Effector memory CD4-positive, alpha-beta T cell (primary cell): Measurements from ENCODE around the gene DDX52.
"Not testable (repeated sequence)": the region's sequence is repeated elsewhere in the genome, so short reads cannot be mapped to it uniquely, and the experiment has no call there.

Source experiments
- DNase-seq, 3 donors: peaks; one replicate each; pipeline ENCODE4 v3.0.0-alpha.2; 2020
- H3K27ac ChIP-seq: 2 replicates; pipeline ENCODE4 v1.7.0; 2013; ENCODE audit warnings: mild to moderate bottlenecking, low read length, moderate library complexity; ENCODE audit not compliant: insufficient read depth, poor library complexity, severe bottlenecking
- H3K27me3 ChIP-seq: replicated peaks from 2 replicates; pipeline ENCODE4 v1.7.0; 2013; ENCODE audit warnings: mild to moderate bottlenecking, low read length; ENCODE audit not compliant: insufficient read depth, control insufficient read depth, poor library complexity, severe bottlenecking
- H3K36me3 ChIP-seq: 2 replicates; pipeline ENCODE4 v1.7.0; 2013; ENCODE audit warnings: mild to moderate bottlenecking, low read length, moderate library complexity; ENCODE audit not compliant: control insufficient read depth, insufficient read depth
- H3K4me1 ChIP-seq: 2 replicates; pipeline ENCODE4 v1.7.0; 2013; ENCODE audit warnings: low read length, mild to moderate bottlenecking; ENCODE audit not compliant: control insufficient read depth, insufficient read depth, poor library complexity, severe bottlenecking
- H3K4me3 ChIP-seq: 2 replicates; pipeline ENCODE4 v1.7.0; 2013; ENCODE audit warnings: low read length, low read depth, mild to moderate bottlenecking; ENCODE audit not compliant: insufficient read depth, poor library complexity, severe bottlenecking
- H3K9me3 ChIP-seq: 2 replicates; pipeline ENCODE4 v1.7.0; 2013; ENCODE audit warnings: mild to moderate bottlenecking, low read length, moderate library complexity; ENCODE audit not compliant: control insufficient read depth

DDX52 gene

DNA sequence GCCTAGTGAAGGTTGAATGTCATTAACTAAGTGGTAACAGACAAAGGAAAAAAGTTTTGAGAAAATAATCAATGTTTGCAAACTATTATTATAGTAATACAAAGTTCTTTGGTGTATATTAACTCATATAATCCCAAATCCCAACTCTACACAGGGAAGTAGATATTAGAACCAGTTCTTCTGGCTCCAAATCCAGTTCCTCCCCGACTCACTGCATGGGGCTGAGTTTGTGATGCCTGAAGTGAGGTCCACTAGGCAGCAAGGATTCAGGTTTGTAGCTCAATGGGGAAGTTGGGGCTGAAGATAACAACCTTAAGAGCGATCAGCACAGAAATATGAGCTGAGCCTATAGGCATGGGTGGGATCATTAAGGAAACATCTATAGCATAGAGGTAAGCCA is 28.4 kb downstream of the DDX52 start:
- Histone ChIP-seq H3K9me3 (no peaks in the 10 kb centered on the region), H3K4me3 (no peak overlapping the region), H3K4me1 (no peaks in the 10 kb centered on the region), H3K36me3 (peaks cover 43% of the 10 kb centered on the region), H3K27me3 (no peaks in the 10 kb centered on the region), H3K27ac (no peak overlapping the region)
- DNase-seq: no peak

DNA sequence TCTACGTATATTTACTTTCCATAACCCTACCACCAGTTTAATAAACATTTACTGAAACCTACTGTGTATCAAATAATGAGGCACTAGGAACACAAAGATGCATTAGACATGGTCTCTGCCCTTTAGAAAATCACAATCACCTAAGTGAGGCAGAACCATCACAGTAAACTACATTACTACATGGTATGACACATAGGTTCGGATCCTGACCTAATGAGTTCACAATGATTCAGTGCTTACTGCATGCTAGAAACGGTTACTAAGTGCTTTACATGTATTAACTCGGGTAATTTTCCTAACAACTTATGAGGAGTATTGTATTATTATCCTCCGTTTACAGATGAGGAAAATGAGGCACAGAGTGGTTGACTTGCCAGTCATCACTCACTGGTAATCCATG is 28.9 kb downstream of the DDX52 start:
- DNase-seq: no peak
- H3K9me3 ChIP-seq: no peaks in the 10 kb centered on the region
- H3K4me1 ChIP-seq: no peaks in the 10 kb centered on the region
- H3K27me3 ChIP-seq: no peaks in the 10 kb centered on the region
- H3K4me3 ChIP-seq: no peak overlapping the region
- H3K36me3 ChIP-seq: peaks cover 40% of the 10 kb centered on the region
- H3K27ac ChIP-seq: no peak overlapping the region

DNA sequence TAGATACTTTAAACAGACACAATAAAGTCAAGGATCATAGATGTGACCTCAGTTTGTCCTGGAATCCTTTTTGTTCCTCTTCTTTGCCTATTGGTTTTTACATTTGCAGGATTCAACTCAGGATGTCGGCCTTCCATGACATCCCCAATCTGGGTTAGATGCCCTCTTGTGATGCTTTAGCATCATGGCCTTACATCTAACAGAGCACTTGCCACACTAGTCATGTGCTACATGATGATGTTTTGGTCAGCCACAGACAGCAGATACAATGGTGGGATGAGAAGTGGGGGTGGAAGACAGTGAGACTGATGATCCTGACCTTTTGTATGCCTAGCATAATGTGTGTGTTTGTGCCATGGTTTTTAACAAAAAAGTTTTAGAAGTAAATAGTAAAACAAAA is 32.3 kb downstream of the DDX52 start:
- Histone ChIP-seq H3K27me3 (no peaks in the 10 kb centered on the region), H3K4me3 (no peak overlapping the region), H3K36me3 (peaks cover 19% of the 10 kb centered on the region), H3K27ac (no peak overlapping the region), H3K9me3 (no peaks in the 10 kb centered on the region), H3K4me1 (peaks cover 16% of the 10 kb centered on the region)
- no peak for DNase-seq

DNA sequence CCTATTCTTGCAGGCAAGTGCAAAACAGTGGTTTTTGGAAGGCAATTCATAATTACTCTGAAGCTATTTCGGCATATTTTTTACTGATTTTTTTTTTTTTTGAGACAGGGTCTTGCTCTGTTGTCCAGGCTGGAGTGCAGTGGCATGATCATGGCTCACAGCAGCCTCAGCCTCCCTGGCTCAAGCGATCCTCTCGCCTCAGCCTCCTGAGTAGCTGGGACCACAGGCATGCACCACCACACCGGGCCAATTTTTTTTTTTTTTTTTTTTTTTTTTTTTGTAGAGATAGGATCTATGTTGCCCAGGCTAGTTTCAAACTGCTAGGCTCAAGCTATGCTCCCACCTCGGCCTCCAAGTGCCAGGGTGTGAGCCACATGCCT is 33.2 kb downstream of the DDX52 start:
- DNase-seq, H3K27me3 ChIP-seq, H3K9me3 ChIP-seq: not testable (repeated sequence)
- Histone ChIP-seq H3K27ac (peak overlapping the region; percentile 93), H3K4me3 (peak overlapping the region; percentile 96), H3K4me1 (peaks cover 21% of the 10 kb centered on the region), H3K36me3 (peaks cover 18% of the 10 kb centered on the region)

DNA sequence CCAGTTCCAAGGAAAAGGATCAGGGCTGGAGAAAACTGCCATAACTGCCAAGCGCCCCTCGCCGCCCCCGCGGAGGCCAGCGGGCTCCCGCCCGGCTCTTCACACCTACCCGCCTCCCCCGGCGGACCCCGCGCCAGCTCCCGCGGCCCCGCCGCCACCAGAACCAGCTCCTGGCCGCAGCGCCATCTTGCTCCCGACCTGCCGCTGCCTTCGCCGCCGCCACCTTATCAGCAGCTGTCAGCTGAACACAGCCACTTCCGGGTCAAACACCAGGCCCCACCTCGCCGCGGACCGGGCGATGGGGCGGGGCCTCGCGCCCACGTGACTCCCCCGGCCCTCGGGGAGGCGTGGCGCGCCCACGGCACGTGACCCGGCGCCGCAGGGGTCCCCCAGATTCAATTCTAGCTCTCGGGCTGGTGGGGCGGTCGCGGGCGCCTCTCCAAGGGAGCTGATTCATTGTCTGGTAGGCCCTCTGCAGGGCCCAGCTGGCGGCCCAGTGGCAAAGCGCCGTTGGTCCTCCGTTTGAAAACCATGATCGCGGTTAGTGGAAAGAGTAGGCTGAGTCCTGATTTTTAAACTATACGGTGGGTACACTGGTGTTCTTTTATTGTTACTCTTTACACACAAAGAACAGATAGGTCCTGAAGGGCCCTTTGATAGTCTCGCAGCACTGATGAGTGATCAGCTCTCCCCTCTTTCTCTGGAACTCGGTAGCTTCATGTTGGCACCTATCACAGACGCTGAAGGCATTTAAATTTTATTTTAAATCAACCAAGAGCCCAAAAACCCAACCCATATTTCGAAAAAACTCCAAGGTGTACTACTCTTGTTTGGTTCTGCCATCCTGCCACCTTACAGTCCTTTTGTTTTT is 33.8 kb downstream of the DDX52 start, which contains the start of gene SYNRG:
Gene SYNRG (minus strand): TSS at position 249 of the 871 bp plus-strand sequence. CDS start 63 bp downstream, at position 186.
- Histone ChIP-seq H3K4me1 (peaks cover 27% of the 10 kb centered on the region), H3K9me3 (no peaks in the 10 kb centered on the region), H3K27ac (peak within 1 kb of the TSS; percentile 93), H3K36me3 (peaks cover 16% of the 10 kb centered on the region), H3K27me3 (no peaks in the 10 kb centered on the region), H3K4me3 (peak within 1 kb of the TSS; percentile 96)
- DNase-seq: peak; percentile 93 to 96 (median 94)

DNA sequence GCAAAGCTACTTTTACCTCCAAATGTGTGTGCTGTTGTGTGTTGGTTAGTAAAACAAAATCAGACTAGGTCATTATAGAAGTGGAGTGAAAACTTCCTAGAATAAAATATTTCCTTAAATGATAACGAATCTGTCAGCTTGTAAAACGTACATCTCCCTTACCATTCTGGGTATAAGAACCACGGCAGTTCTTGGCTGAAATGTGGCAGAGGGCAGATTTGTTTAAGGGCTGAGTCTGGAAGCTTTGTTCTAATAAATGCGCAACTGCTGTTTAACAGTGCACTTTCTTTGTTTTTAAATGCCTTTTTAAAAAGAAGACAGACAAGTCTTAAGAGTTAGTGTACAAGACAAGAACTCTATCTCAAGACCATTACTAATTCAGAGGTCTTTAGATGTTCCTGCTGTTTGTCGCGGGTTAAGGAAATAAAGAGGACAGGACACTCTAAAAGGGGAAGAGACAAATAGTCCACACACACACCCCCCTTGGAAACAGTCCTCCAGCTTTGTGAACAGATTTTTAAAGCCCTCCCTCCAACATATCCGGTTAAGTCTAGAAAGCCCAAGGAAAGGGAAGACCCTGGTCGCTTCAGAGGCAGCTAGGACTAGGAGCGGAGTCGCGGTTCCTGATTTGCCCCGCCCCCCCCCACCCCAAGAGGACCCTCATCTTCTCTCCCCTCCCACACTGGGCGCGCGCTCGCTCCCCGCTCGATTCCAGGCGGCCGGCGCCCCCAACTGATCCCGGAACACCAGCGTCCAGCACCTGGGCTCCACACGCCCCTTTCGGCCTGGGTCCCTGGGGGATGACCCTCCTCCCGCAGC is 34.7 kb downstream of the DDX52 start:
- Histone ChIP-seq H3K27me3 (no peaks in the 10 kb centered on the region), H3K4me1 (peaks cover 36% of the 10 kb centered on the region), H3K4me3 (peak overlapping the region; percentile 96), H3K36me3 (peaks cover 8% of the 10 kb centered on the region), H3K9me3 (no peaks in the 10 kb centered on the region), H3K27ac (peak overlapping the region; percentile 93)
- DNase-seq: peak in 1 of 3 donors; percentile 23

DNA sequence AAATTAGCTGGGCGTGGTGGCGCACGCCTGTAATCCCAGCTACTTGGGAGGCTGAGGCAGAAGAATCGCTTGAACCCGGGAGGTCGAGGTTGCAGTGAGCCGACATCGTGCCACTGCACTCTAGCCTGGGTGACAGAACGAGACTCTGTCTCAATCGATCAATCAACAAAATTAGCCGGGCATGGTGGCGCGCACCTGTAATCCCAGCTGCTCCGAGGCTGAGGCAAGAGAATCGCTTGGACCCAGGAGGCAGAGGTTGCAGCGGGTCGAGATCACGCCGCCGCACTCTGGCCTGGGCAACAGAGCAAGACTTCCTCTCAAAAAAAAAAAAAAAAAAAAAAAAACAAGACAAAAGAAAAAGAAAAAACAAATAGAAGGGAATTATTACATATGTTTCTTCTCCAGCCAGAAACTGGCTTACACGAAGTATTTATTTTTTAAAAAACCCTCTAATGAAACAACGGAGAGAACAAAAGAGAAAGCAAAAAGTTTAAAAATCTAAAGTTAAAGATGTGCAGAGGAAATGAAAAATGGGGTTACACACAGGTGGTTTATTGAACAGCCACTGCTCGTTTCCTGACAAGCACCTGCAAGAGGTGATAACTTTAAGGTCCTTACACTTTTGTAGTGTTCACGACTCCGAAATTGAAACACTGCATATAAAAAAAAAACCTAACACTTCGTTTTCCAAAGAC is 35.5 kb downstream of the DDX52 start:
- no peaks in the 10 kb centered on the region for H3K9me3 ChIP-seq
- H3K4me1 ChIP-seq: peaks cover 38% of the 10 kb centered on the region
- H3K27ac ChIP-seq: peak overlapping the region; percentile 93
- DNase-seq: no peak
- no peaks in the 10 kb centered on the region for H3K27me3 ChIP-seq
- peak overlapping the region; percentile 96 for H3K4me3 ChIP-seq
- H3K36me3 ChIP-seq: peaks cover 7% of the 10 kb centered on the region

DNA sequence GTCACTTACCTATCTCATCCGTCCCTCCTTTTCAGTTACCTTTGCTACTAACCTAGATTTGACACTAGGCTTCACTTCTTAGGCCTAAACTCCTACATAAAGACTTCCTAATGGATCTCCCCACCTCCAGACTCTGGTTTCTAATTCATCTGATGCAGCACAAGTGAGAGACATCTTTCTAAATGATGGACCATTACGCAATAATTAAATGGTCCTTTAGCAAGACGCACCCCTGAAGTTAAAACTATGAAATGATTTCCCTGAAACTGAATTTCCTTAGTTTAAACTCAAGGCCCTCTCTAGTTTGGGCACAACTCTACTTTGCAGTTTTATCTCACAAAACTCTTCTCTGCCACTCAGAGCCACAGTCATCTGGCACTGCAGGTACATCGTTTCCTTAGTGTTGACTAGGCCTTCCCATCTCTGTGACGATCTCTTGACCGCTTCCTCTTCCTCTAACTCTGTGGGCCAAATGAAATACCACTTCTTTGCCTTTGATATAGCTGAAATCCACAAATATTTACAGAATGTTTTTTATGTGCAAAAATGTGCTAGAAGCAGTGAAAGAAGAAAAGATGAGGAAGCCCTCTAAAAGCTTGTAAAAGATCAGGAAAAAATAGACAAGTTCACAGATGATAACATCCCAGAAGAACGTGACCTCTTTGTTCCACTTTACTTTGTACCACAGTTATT is 37.3 kb downstream of the DDX52 start:
- peak overlapping the region; percentile 12 for H3K4me3 ChIP-seq
- peaks cover 38% of the 10 kb centered on the region for H3K4me1 ChIP-seq
- H3K36me3 ChIP-seq: peaks cover 3% of the 10 kb centered on the region
- DNase-seq: peak in 2 of 3 donors; percentile 2 to 24
- H3K27ac ChIP-seq: peak overlapping the region; percentile 40
- H3K27me3 ChIP-seq: no peaks in the 10 kb centered on the region
- H3K9me3 ChIP-seq: no peaks in the 10 kb centered on the region

DNA sequence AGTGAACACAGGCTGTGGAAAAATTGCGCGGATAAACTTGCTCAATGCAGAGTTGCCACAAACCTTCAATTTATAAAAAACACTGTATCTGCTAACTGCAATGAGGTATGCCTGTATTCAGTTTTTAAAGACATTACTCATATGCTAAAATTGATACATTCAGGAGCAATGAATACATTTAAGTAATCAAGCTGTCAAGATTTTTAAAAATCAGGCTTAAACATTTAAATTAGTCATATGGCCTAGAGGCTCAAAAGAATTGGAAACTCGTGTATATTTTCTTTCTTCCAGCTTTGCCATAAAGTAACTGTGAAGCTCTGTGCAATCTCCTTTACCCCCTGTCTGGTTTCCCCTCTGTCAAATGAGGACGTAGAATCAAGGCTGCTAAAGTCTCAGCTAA is 38.2 kb downstream of the DDX52 start:
- Histone ChIP-seq H3K36me3 (peaks cover 9% of the 10 kb centered on the region), H3K9me3 (no peaks in the 10 kb centered on the region), H3K27me3 (no peaks in the 10 kb centered on the region), H3K4me3 (no peak overlapping the region), H3K27ac (no peak overlapping the region), H3K4me1 (peaks cover 38% of the 10 kb centered on the region)
- DNase-seq: no peak
